Mesangial cell (primary cell): ENCODE data around the gene RSL1D1. TPM values are rescaled to one million over a fixed set of nuclear protein-coding genes. Genes with fewer than 3 reads are reported as not detected.

Experiments used
- total RNA-seq: library from RNA; depleted of rRNA; stranded (reverse); fragments of >200 nt; gene quantifications from 2 replicates; pipeline ENCODE4 v1.2.3, GENCODE V29; 2015

Gene RSL1D1
- total RNA-seq, result 35.7 and 53.8 TPM in 2 replicates

DNA sequence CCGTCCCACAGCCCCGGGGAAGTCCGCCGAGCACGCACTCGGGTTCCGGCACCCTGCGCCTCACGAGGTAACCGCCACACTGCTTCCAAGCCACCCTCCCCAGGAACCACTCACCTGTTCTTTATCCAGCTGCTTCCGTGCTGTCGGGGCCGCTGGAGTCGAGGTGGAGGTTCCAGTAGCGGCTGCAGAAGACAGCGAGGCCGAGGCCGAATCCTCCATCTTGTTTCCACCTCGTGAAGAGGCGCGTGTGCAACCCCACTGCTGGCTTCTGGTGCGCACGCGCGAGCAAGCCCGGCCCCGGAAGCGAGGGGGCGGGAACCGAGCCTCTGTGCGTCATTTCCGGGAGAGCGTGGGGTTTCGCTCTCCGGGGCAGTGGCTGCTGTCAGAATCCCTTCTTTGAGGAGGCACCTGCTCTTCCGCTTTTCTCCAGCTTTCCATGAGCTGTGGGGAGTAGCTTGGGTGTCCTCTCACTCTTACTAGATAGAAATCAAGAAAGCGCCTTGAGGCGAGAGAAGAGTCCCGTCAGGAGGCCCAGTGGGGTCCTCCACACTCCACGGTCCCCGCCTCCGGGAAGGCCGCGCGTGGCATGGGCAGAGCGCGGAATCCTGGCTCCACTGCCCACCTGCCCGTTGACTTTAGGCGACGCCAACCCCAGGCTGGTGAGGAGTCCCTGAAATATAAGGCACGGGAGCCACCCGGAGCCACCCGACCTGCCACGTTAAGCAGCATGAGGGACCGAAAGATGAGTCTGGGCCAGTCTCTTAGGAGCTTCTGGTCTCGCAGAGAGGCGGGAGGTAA, at the start of gene RSL1D1:
Gene RSL1D1, minus strand, starts transcription at position 249 of the 798 bp plus-strand sequence. Its CDS starts 30 bp downstream, at position 219.

DNA sequence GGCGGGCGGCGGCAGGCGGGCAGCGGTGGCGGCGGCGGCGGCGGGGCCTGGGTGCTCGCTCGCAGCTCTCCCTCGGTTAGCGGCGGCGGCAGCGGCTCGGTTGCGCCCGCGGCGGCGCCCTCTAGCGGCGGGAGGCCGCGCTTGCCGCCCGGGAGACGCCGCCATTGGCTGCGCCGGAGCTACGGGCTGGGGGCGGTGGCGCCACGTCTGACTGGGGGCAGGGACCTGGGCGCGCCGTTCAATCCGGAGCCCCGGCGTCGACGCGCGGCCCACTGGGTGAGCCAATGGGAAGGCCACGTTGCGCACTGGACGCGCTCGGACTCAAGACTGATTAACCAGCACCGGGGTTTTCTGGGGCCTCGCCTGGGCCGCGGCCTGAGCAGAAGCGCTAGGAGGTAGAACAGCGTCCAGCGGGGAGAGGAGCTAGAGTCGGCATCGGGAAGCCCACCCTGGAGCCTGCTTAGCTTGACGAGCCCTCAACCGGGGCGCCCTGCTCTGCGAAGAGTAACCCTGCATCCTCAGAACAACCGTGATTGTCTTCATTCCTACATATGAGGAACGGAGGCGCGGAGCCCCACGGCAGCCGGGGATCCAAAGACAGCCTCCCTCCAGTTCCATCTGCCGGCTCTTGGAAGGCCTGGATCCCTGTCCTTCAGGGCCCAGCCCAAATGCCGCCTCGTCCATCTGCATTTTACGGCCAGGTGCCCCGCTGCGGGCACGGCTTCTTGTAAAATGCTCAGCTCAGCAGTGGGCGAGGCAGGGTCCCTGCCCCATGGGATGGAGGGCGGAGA, 54.0 kb downstream of the RSL1D1 start, which contains the start of gene ZC3H7A:
Gene ZC3H7A, minus strand, starts transcription at position 93 of the 791 bp plus-strand sequence. CDS start 14,904 bp downstream, outside the sequence.

Other genes with a start within 250 kb of the RSL1D1 start
- 9.3 and 16.4 TPM in 2 replicates for gene SNN, start 183.1 kb downstream of the RSL1D1 start, total RNA-seq
- gene TXNDC11, start 108.7 kb downstream of the RSL1D1 start, total RNA-seq, result 27.1 and 36.1 TPM in 2 replicates
- gene ZC3H7A, start 54.3 kb downstream of the RSL1D1 start, total RNA-seq, result 14.7 and 26.7 TPM in 2 replicates
- gene GSPT1, start 64.4 kb upstream of the RSL1D1 start, total RNA-seq, result 33.5 and 63.9 TPM in 2 replicates
- 2.8 and 5.8 TPM in 2 replicates for gene NPIPB2, start 90.5 kb upstream of the RSL1D1 start, total RNA-seq
- gene TNFRSF17, start 113.7 kb upstream of the RSL1D1 start, total RNA-seq, result not detected in 2 replicates
- 3.7 and 21.0 TPM in 2 replicates for gene SNX29, start 125.2 kb upstream of the RSL1D1 start, total RNA-seq